GM06990 (cell line): Measurements from ENCODE around the gene CARS1.

Experiments used
- DNase-seq: peaks from one replicate; pipeline ENCODE4 v3.0.0-alpha.2; 2011; ENCODE audit not compliant: insufficient read length; ENCODE audit errors: extremely low read depth
- H3K27me3 ChIP-seq: replicated peaks from 2 replicates; pipeline ENCODE4 v1.6.0; 2011; ENCODE audit warnings: low read length; ENCODE audit not compliant: control insufficient read depth, insufficient read depth
- H3K36me3 ChIP-seq: 2 replicates; pipeline ENCODE4 v1.5.1; 2011; ENCODE audit warnings: low read length; ENCODE audit not compliant: control insufficient read depth, insufficient read depth
- H3K4me3 ChIP-seq: replicated peaks from 2 replicates; pipeline ENCODE4 v1.5.1; 2011; ENCODE audit warnings: low read depth, mild to moderate bottlenecking, control low read depth, low read length
- TF ChIP-seq, protein P1 (sequence below): IDR thresholded peaks from 2 replicates; pipeline ENCODE4 v1.5.1; 2011; ENCODE audit warnings: low read length, control low read depth, mild to moderate bottlenecking, inconsistent platforms; ENCODE audit not compliant: insufficient read depth, poor library complexity, severe bottlenecking

Gene CARS1

DNA sequence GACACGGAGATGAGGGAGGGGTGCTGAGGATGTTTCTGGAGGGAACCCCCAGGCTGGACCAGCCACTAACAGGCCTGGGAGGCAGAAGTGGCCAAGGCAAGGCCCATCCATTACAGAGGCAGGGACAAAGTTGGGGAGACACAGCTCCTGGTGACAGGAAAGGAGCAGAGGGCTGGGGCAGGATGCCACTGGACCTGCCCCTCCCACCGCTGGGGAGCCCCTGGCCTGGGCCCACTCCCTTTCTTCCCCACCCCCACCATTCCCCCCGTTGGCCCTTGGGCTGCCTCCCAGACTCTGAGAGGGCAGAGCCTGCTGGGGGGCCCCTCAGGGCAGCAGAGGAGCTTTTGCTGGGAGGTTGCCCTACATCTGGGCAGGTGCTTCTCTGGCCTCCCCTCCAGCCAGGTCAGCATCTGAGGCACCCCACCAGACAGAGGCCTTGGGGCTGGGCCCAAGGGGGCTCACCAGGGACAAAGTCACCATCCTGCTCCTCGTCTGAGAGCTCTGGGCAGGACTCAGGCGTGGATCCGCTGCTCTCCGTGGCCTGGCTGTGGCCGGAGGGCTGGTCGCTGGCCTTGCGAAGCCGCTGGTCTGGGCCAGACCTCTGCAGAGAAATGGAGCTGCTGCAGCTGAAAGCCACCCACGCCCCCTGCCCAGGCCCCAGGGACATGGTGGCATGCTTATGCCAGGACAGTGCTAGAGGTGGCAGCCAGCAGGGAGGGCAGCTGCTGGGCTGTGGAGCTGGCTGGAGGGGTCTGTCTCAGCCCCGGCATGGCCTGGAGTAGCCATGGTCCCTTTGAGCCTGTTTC lies 33.1 kb upstream of the CARS1 start:
- Histone ChIP-seq H3K36me3 (no peaks in the 10 kb centered on the region), H3K4me3 (no peak overlapping the region), H3K27me3 (no peaks in the 10 kb centered on the region)
- TF ChIP-seq, protein P1, sequence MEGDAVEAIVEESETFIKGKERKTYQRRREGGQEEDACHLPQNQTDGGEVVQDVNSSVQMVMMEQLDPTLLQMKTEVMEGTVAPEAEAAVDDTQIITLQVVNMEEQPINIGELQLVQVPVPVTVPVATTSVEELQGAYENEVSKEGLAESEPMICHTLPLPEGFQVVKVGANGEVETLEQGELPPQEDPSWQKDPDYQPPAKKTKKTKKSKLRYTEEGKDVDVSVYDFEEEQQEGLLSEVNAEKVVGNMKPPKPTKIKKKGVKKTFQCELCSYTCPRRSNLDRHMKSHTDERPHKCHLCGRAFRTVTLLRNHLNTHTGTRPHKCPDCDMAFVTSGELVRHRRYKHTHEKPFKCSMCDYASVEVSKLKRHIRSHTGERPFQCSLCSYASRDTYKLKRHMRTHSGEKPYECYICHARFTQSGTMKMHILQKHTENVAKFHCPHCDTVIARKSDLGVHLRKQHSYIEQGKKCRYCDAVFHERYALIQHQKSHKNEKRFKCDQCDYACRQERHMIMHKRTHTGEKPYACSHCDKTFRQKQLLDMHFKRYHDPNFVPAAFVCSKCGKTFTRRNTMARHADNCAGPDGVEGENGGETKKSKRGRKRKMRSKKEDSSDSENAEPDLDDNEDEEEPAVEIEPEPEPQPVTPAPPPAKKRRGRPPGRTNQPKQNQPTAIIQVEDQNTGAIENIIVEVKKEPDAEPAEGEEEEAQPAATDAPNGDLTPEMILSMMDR = no peak
- DNase-seq = no peak

DNA sequence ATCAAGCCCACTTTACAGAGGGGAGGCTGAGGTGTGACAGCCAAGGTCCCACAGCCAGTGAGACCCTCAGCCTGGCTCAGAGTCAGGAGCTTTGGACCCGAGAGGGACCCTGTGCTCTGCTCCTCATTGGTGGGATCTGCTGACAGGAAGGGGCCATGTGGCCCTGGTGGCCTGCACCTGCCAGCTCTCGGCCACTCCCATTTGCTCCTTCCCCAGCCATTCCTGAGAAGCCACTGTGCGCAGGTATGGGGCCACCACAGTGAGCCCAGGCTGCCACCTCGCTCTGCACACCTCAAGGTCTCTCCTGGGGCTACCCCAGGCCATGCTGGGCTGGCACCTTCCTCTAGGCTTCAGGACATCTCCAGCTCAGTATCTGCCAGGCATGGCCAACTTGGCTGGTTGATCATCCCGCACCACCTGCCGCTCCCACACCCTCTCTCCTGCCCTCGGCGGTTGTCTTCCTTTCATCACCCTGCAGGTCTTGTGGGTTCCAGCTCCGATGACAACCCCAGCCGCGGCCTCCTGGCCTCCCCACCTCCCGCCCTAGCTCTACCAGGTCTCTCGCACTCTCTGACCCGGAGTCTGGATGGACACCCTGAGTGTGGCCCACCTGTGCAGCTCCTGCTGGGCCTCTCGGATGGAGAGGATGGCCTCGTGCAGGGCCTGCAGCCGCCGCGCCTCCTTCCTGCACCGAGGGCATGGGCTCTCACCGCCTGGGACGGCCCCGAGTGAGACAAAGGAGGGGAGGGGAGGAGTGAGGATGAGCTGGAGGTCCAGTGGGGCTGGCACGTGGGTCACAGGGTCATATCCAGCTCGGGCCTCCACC lies 32.2 kb upstream of the CARS1 start:
- H3K4me3 ChIP-seq = no peak overlapping the region
- no peaks in the 10 kb centered on the region for H3K27me3 ChIP-seq
- no peak for DNase-seq
- H3K36me3 ChIP-seq = no peaks in the 10 kb centered on the region
- TF ChIP-seq, protein P1 = no peak

DNA sequence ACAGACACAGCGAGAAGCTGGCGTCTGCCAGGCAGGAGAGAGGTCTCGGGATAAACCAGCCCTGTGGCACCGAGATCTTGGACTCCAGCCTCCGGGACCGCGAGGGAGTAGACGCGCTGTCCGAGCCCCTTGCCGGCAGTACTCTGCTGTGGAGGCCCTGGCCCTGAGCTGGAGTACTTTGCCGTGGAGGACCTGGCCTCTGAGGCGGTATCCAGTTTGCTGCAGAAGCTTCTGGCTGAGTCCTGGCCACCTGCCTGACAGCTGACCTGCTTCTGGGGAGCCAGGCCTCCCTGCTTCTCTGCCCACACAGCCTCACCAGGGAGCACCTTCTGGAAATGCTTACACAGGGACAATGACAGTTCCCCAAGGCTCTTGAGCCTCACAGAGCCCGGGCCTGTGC lies 31.6 kb upstream of the CARS1 start:
- TF ChIP-seq, protein P1 = no peak
- Histone ChIP-seq H3K4me3 (no peak overlapping the region), H3K36me3 (no peaks in the 10 kb centered on the region), H3K27me3 (no peaks in the 10 kb centered on the region)
- DNase-seq = no peak

DNA sequence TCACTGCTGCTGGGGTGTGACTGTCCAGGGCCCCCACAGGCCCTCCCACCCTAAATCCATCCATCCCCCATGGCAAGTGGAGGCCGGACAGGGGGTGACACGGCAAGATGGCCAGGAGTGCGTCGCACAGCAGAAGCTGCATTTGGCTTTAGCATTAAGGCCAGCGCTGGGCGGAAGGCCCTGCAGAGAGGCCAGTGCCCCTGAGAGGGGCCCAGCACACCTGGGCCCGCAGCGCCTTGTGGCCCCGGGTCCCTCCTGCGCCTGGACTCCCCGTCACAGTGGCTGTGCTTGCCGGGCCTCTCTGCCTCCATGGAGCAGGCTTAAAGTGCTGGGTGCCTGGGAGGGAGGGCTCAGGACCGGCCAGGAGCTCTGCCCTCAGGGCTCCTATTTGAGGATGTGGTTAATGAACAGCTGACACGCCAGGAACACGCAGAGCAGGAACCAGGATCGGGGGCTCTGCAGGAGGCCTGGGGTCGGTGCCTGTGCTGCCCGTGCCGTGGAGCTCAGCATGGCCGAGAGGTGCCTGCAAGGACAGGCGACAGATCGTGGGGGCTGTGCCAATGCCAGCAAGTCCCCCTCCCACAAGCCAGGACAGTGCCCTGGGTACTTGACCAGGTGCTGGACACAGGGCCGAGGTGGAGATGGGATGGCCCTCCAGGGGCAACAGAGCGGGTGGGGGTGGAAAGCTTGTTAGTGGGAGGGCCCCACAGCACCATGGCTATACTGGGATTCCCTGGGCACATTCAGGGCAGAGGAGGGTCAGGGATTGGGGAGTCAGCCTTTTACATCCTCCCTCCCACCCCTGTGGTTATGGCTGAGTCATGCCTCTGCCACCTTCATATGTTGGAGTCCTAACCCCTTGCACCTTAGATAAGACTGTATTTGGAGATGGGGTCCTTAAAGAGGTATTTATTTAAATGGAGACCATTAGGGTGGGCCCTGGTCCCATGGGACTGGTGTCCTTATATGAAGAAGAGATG lies 30.9 kb upstream of the CARS1 start:
- Histone ChIP-seq H3K4me3 (no peak overlapping the region), H3K27me3 (no peaks in the 10 kb centered on the region; the same call in 1 of the 2 replicates), H3K36me3 (no peaks in the 10 kb centered on the region)
- DNase-seq = no peak
- TF ChIP-seq, protein P1 = no peak

DNA sequence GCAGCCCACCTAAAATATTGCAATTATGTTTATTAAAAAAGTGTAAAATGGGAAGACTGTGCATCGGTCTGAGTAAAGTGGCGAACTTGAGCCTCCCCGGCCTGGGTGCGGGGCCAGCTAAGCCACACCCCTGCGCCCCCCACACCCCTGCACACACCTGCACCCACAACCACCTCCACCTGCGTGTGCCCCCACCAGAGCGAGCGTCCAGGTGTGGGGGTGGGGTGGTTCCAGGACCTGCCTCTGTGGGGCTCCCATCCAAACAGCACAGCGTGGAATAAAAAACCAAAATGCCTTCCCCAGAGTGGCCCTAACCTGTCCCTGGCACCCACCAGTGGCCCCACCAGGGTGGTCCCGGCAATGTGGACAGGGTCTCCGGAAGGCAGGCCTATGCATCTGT lies 30.1 kb upstream of the CARS1 start:
- H3K36me3 ChIP-seq = no peaks in the 10 kb centered on the region
- no peak overlapping the region for H3K4me3 ChIP-seq
- H3K27me3 ChIP-seq = no peaks in the 10 kb centered on the region; the same call in 1 of the 2 replicates
- no peak for DNase-seq
- TF ChIP-seq, protein P1 = no peak
